WTC11 (cell line): Measurements from ENCODE around the gene KRABD2.

Experiments
- MLX ChIP-seq: sonication (generic); formaldehyde crosslinking; IDR thresholded peaks from 2 replicates; pipeline ENCODE4 v1.8.1; 2023; ENCODE audit warnings: mild to moderate bottlenecking, missing genetic modification reagents, moderate library complexity
- SMAD3 ChIP-seq: sonication (generic); formaldehyde crosslinking; IDR thresholded peaks from 2 replicates; pipeline ENCODE4 v1.8.0; 2022; ENCODE audit warnings: missing genetic modification reagents, mild to moderate bottlenecking, borderline replicate concordance

- TF ChIP-seq MLX (CRISPR knock-in tag) = no peak
- no peak for TF ChIP-seq SMAD3
Observed at GRCh38 chr17:8371786-8372185, 4.7 kb downstream of the KRABD2 start.
